GM06990 (cell line): Measurements from ENCODE around the gene TECRL.

ENCODE experiments used
- DNase-seq: peaks from one replicate; pipeline ENCODE4 v3.0.0-alpha.2; 2011; ENCODE audit not compliant: insufficient read length; ENCODE audit errors: extremely low read depth
- H3K27me3 ChIP-seq: replicated peaks from 2 replicates; pipeline ENCODE4 v1.6.0; 2011; ENCODE audit warnings: low read length; ENCODE audit not compliant: control insufficient read depth, insufficient read depth
- H3K36me3 ChIP-seq: 2 replicates; pipeline ENCODE4 v1.5.1; 2011; ENCODE audit warnings: low read length; ENCODE audit not compliant: control insufficient read depth, insufficient read depth
- H3K4me3 ChIP-seq: replicated peaks from 2 replicates; pipeline ENCODE4 v1.5.1; 2011; ENCODE audit warnings: low read depth, mild to moderate bottlenecking, control low read depth, low read length
- TF ChIP-seq, protein P1 (sequence below): IDR thresholded peaks from 2 replicates; pipeline ENCODE4 v1.5.1; 2011; ENCODE audit warnings: low read length, control low read depth, mild to moderate bottlenecking, inconsistent platforms; ENCODE audit not compliant: insufficient read depth, poor library complexity, severe bottlenecking

Gene TECRL

DNA sequence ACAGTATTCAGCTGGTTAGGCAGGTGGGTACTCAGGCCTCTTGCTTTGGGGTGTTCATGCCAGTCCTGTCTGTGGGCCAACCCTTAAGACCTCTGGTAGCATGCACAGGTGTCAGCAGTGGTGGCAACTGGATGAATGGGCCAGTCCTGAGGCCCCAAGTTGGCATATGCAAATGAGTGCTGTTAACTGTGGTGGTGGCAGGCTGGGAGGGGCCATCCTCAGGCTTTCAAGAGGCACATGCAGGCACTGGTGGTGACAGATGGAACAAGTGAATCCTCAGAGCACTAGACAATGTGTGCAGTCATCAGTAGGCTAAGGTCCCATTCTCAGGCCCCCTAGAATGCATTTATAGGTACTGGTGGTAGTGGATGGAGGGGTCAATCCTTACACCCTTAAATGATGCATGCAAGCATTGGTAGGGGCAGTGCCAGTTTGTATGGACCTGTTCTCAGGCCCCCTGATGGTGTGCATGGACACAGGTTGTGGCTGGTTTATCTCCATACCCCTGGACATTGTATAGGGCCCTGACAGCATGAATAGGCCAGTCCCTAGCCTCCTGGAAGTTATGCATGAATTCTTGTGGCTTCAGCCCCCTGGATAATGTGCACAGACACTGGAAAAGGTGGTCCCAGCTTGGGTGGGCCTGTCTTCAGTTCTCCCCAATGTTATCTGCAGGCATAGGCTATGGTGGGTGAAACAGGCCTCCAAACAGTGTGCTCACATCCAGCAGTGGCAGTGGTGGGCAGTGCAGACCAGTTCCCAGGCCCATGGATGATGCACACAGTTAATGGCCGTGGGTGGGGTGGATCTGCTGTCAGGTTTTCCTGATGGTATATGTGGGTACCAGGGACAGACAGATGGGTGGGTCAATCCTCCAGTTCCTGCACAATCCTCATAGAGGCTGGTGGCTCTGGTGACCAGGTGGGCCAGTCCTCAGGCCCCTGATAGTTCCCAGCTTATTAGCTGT is 24.7 kb downstream of the TECRL start:
- H3K27me3 ChIP-seq: no peaks in the 10 kb centered on the region
- no peak overlapping the region for H3K4me3 ChIP-seq
- no peaks in the 10 kb centered on the region for H3K36me3 ChIP-seq
- TF ChIP-seq, protein P1, sequence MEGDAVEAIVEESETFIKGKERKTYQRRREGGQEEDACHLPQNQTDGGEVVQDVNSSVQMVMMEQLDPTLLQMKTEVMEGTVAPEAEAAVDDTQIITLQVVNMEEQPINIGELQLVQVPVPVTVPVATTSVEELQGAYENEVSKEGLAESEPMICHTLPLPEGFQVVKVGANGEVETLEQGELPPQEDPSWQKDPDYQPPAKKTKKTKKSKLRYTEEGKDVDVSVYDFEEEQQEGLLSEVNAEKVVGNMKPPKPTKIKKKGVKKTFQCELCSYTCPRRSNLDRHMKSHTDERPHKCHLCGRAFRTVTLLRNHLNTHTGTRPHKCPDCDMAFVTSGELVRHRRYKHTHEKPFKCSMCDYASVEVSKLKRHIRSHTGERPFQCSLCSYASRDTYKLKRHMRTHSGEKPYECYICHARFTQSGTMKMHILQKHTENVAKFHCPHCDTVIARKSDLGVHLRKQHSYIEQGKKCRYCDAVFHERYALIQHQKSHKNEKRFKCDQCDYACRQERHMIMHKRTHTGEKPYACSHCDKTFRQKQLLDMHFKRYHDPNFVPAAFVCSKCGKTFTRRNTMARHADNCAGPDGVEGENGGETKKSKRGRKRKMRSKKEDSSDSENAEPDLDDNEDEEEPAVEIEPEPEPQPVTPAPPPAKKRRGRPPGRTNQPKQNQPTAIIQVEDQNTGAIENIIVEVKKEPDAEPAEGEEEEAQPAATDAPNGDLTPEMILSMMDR: no peak
- DNase-seq: no peak

DNA sequence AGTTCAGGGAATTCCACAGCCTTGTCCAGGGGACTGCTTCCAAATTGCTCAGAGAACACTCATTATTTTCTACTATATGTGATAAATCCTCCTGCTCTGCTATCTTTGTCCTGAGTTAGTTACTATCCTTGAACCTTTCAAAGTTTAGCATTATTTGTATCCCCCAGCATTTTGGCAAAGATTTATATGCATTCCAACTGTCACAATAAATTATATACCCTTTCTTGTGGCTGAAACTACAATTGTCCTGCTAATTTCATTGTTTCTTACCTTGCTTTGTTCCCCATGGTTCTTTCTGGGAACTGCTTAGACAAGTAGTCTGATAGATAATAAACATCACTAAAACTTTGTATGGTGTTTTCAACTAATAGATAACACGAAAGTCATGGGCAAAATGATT is 40.5 kb downstream of the TECRL start:
- Histone ChIP-seq H3K27me3 (no peaks in the 10 kb centered on the region), H3K4me3 (no peak overlapping the region), H3K36me3 (no peaks in the 10 kb centered on the region)
- TF ChIP-seq, protein P1: no peak
- no peak for DNase-seq

GRCh38 chr4:64361399-64361740 is 47.9 kb downstream of the TECRL start:
- Histone ChIP-seq H3K27me3 (no peaks in the 10 kb centered on the region), H3K4me3 (no peak overlapping the region), H3K36me3 (no peaks in the 10 kb centered on the region)
- TF ChIP-seq, protein P1: no peak
- no peak for DNase-seq

- TF ChIP-seq, protein P1: no peak
- no peak for DNase-seq
Observed at GRCh38 chr4:64360664-64361398, 48.4 kb downstream of the TECRL start.

DNA sequence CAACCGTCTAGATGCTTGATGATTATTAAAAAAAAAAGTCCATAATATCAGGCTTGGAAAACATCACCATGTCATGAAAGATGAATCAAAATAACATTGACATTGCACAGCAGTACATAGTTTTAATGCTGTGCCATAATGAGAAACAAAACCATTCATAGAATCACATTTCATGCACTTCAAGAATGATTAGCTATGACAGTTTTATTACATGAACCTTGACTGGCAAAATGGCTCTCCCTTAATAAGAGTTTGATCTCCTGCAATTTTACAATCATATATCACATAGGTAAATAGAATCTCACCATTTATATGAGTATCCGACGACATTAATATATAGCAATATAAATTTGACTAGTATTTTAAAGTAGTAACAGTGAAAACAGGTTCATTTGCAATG is 49.8 kb downstream of the TECRL start:
- Histone ChIP-seq H3K27me3 (no peaks in the 10 kb centered on the region), H3K36me3 (no peaks in the 10 kb centered on the region), H3K4me3 (no peak overlapping the region)
- no peak for DNase-seq
- TF ChIP-seq, protein P1: no peak

More at GRCh38 chr4:64360664-64361398, 48.4 kb downstream of the TECRL start:
- Histone ChIP-seq H3K27me3 (no peaks in the 10 kb centered on the region), H3K36me3 (no peaks in the 10 kb centered on the region), H3K4me3 (no peak overlapping the region)
